Right atrium auricular region (tissue), 2 donors: ENCODE measurements around the gene CLIP4. TPM values are rescaled to one million over a fixed set of nuclear protein-coding genes. Genes with fewer than 3 reads are reported as not detected.

Experiments
- DNase-seq: peaks from one replicate; pipeline ENCODE4 v3.0.0-alpha.2; 2019; ENCODE audit warnings: low spot score
- H3K27ac ChIP-seq, 2 donors: fragments of 200-600 bp; sonication (generic); 1 replicate in 1 of 2; 2 replicates in 1 of 2; pipeline ENCODE4 v1.5.1; 2016 to 2019
- H3K27me3 ChIP-seq, 2 donors: fragments of 200-600 bp; sonication (generic); one replicate each; pipeline versions ENCODE4 v1.5.1 to v1.6.0; 2017 to 2019
- H3K36me3 ChIP-seq: fragments of 200-600 bp; sonication (generic); one replicate; pipeline ENCODE4 v1.5.1; 2016
- H3K4me1 ChIP-seq, 2 donors: fragments of 200-600 bp; sonication (generic); one replicate each; pipeline versions ENCODE4 v1.5.1 to v1.6.0; 2017 to 2019
- H3K4me3 ChIP-seq, 2 donors: fragments of 200-600 bp; sonication (generic); 1 replicate in 1 of 2; 2 replicates in 1 of 2; pipeline ENCODE4 v1.5.1; 2017 to 2019; ENCODE audit warnings: mild to moderate bottlenecking in 1 of 2, moderate library complexity in 1 of 2
- H3K9me3 ChIP-seq, 2 donors: fragments of 200-600 bp; sonication (generic); one replicate each; pipeline ENCODE4 v1.5.1; 2019
- total RNA-seq, 2 donors: library from RNA; depleted of rRNA; stranded (reverse); fragments of >200 nt; gene quantifications; one replicate each; pipeline ENCODE4 v1.1.0, GENCODE V29; 2016
- TF ChIP-seq, protein P1 (sequence below), 2 donors: fragments of 200-600 bp; sonication (generic); IDR thresholded peaks; one replicate each; pipeline ENCODE4 v1.5.1; 2019; ENCODE audit warnings: antibody characterized with exemption in 2 of 2

CLIP4 gene
- total RNA-seq, 2 donors from 2014 or later = 66.5 to 71.0 TPM

DNA sequence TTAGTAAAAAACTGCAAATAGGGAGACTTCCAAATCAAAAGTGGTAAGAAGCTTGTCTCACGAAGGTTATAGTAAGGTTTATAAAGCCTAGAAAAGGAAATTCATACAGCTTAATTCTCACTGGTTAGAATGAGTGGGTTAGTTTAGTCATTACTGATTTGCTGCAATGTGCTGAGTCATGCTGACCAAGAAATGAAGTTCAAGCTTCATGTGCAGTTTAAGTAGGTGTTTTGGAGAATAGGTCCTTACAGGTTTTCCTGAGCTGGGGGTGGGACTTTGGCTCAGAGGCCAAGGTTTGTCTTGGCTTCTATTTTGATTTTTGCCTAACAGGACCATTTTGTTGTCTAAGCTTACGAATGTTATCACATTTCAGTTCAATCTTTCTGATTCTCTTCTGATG lies 15.1 kb downstream of the CLIP4 start:
- no peak overlapping the region for H3K4me3 ChIP-seq
- no peaks in the 10 kb centered on the region for H3K9me3 ChIP-seq
- H3K4me1 ChIP-seq = peaks cover 0 to 26% of the 10 kb centered on the region in 2 donors
- H3K36me3 ChIP-seq = peaks cover 30% of the 10 kb centered on the region
- DNase-seq = no peak
- H3K27me3 ChIP-seq = no peaks in the 10 kb centered on the region
- H3K27ac ChIP-seq = peak overlapping the region; percentile 61 to 73
- TF ChIP-seq, protein P1, sequence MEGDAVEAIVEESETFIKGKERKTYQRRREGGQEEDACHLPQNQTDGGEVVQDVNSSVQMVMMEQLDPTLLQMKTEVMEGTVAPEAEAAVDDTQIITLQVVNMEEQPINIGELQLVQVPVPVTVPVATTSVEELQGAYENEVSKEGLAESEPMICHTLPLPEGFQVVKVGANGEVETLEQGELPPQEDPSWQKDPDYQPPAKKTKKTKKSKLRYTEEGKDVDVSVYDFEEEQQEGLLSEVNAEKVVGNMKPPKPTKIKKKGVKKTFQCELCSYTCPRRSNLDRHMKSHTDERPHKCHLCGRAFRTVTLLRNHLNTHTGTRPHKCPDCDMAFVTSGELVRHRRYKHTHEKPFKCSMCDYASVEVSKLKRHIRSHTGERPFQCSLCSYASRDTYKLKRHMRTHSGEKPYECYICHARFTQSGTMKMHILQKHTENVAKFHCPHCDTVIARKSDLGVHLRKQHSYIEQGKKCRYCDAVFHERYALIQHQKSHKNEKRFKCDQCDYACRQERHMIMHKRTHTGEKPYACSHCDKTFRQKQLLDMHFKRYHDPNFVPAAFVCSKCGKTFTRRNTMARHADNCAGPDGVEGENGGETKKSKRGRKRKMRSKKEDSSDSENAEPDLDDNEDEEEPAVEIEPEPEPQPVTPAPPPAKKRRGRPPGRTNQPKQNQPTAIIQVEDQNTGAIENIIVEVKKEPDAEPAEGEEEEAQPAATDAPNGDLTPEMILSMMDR (IDR thresholded peaks at IDR 0.05) = no peak

DNA sequence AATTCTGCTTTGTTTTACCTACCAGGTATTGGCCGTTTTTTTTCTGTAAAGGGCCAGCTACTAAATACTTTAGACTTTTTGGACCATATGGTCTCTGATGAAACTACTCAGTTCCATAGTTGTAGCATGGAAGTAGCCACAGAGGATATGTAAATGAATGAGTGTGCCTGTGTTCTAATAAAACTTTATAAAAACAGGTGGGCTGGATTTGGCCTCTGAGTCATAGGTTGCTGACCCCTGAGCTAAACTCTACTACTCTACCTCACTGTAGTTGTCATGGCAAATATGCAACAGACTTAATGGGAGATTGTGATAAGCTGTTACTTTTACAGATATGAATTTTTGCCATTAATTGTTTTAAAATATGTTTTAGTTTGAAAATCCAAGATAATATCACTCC lies 19.7 kb downstream of the CLIP4 start:
- peaks cover 0 to 11% of the 10 kb centered on the region in 2 donors for H3K4me1 ChIP-seq
- no peaks in the 10 kb centered on the region for H3K9me3 ChIP-seq
- peaks cover 39% of the 10 kb centered on the region for H3K36me3 ChIP-seq
- no peaks in the 10 kb centered on the region for H3K27me3 ChIP-seq
- TF ChIP-seq, protein P1 (IDR thresholded peaks at IDR 0.05) = no peak
- H3K4me3 ChIP-seq = no peak overlapping the region
- no peak overlapping the region for H3K27ac ChIP-seq
- DNase-seq = no peak

DNA sequence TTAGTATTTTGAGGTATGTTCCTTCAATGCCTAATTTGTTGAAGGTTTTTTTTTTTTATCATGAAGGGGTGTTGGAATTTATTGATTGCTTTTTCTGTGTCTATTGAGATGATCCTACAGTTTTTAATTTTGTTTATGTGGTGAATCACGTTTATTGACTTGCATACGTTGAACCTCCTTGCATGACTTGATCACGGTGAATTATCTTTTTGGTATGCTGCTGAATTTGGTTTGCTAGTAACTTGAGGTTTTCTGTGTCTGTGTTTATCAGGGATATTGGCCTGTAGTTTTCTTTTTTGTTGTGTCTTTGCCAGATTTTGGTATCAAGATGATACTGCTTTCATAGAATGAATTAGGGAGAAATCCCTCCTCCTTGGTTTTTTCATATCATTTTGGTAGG lies 23.9 kb downstream of the CLIP4 start:
- no peaks in the 10 kb centered on the region for H3K4me1 ChIP-seq
- peaks cover 27% of the 10 kb centered on the region for H3K36me3 ChIP-seq
- no peak overlapping the region for H3K4me3 ChIP-seq
- H3K9me3 ChIP-seq = no peaks in the 10 kb centered on the region
- no peaks in the 10 kb centered on the region for H3K27me3 ChIP-seq
- no peak overlapping the region for H3K27ac ChIP-seq
- DNase-seq = no peak
- TF ChIP-seq, protein P1 (IDR thresholded peaks at IDR 0.05) = no peak

DNA sequence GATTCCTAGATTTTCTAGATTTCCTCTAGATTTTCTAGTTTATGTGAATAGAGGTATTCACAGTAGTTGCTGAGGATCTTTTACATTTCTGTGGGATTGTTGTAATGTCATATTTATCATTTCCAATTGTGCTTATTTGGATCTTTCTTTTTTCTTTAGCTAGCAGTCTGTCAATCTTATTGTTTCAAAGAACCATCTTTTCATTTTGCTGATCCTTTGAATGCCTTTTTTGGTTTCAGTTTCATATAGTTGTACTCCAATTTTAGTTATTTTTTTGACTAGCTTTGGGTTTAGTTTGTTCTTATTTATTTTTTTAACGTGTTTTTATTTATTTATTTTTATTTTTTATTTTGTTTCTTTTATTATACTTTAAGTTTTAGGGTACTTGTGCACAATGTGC lies 24.5 kb downstream of the CLIP4 start:
- Histone ChIP-seq H3K36me3 (peaks cover 29% of the 10 kb centered on the region), H3K4me1 (no peaks in the 10 kb centered on the region), H3K9me3 (no peaks in the 10 kb centered on the region), H3K27me3 (no peaks in the 10 kb centered on the region), H3K27ac (no peak overlapping the region), H3K4me3 (no peak overlapping the region)
- TF ChIP-seq, protein P1 (IDR thresholded peaks at IDR 0.05) = no peak
- no peak for DNase-seq

DNA sequence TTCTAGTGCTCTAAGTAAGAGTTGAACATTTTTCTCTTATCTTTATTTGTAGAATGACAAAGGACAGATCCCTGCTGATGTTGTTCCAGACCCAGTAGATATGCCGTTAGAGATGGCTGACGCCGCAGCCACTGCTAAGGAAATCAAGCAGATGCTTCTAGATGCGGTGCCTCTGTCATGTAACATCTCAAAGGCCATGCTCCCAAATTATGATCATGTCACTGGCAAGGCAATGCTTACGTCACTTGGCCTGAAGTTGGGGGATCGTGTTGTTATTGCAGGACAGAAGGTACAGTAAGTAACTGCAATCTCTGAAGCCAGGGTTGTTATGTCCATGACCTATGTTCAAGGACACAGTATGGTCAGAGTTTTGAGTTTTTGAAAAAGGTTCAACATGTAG lies 28.4 kb downstream of the CLIP4 start:
- H3K9me3 ChIP-seq = no peaks in the 10 kb centered on the region
- no peaks in the 10 kb centered on the region for H3K27me3 ChIP-seq
- H3K36me3 ChIP-seq = peaks cover 33% of the 10 kb centered on the region
- H3K27ac ChIP-seq = no peak overlapping the region
- no peak overlapping the region for H3K4me3 ChIP-seq
- TF ChIP-seq, protein P1 (IDR thresholded peaks at IDR 0.05) = no peak
- no peak for DNase-seq
- H3K4me1 ChIP-seq = no peaks in the 10 kb centered on the region

DNA sequence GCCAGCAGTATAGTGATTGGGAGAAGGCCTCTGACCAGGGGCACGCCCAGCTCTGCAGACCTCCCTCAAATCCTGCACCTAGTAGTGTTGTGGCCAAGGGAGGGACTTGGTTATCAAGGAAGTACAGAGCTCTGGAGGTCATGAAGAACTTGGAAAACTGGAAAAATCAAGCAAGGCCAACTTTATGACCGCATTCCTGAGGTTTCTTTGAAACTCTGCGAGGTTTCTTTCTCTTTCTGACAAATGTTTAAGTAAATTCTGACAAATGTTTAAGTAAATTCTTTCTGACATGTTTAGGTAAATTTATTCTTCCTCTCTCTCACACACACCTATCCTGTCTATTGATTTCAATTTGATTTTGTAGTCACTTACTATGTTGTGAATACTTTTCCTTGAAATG lies 31.0 kb downstream of the CLIP4 start:
- H3K4me3 ChIP-seq = no peak overlapping the region
- H3K9me3 ChIP-seq = no peaks in the 10 kb centered on the region
- no peak for DNase-seq
- H3K27ac ChIP-seq = no peak overlapping the region
- H3K36me3 ChIP-seq = peaks cover 33% of the 10 kb centered on the region
- no peaks in the 10 kb centered on the region for H3K27me3 ChIP-seq
- H3K4me1 ChIP-seq = no peaks in the 10 kb centered on the region
- TF ChIP-seq, protein P1 (IDR thresholded peaks at IDR 0.05) = no peak
